GM21360 (cell line): ENCODE results near the gene ABR.
"Not testable (repeated sequence)": the region's sequence is repeated elsewhere in the genome, so short reads cannot be mapped to it uniquely, and the experiment has no call there.

Experiments used
- ATAC-seq: cut with Tn5 transposase; IDR thresholded peaks from one replicate; pipeline ENCODE4 v1.9.1; 2021; ENCODE audit warnings: mild to moderate bottlenecking, moderate library complexity; ENCODE audit not compliant: unreplicated experiment

The ABR gene

DNA sequence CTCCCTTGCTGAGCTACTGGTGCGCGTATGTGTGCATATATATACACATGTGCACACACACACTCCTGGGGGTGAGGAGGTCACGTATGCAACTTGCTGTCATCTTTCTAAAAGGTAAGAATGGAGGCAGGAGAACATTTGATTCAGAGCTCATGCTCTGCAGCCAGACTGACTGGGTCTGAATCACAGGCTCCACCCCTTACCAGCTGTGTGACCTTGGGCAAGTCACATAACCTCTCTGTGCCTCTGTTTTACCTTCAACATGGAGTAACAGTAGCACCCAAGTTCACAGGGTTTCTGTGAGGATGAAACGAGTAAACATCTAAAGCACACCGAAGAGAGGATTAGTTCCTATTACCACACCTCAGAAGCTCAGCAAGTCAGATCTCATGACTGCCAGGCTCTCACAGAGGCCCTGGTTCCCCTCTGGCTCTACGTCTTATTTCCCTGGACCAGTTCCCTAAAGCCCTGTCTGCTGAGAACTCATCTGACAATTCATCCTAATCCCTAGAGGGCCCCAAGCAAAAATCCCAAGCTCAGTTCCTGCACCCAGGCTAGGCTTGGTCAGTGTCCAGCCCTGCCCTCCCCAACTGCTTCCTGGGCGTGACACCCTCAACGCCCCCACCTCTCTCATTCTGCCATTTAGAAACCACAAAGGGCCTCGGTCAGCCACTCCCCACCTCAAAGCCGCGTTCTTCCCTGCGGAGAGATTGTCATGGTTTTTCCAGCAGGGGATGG lies 28.7 kb downstream of the ABR start:
- no peak for ATAC-seq

DNA sequence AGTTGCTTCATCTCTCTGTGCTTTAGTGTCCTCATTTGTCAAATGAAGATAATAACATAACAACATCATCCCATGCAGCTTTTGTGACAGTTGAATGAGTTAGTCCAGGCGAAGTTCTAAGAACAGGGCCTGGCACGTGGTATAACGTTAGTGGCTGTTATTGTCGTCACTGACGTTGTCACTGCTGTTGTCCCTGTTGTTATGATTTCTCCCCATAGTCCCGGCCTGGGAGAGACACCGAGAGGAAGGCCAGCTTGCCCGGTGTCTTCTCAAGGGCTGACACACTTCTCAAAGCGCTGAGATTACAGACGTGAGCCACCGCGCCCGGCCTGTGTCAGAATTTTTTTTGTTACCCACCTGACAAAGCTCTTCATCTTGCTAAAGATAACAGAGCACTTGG lies 29.9 kb downstream of the ABR start:
- no peak for ATAC-seq

DNA sequence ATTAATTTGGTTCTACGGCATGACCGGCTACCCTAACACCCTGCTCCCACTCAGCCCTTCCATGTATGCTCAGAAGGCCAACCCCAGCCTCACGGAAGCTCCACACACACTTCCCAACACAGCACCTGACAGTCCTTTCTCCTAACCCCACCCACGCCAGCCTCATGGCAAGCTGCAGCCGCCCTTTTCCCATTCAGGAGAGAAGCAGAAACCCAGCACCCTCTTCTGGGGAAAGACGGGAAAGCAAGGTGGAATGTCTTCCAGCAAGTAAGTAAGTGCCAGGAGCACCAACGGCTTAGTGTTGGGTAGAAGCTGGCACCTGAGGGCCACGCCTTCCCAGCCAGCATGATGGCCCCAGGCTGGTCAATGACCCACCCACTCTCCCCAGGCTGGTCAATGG lies 32.1 kb downstream of the ABR start:
- ATAC-seq: no peak

- ATAC-seq: no peak
Measured at GRCh38 chr17:1146561-1147265, 33.1 kb downstream of the ABR start.

DNA sequence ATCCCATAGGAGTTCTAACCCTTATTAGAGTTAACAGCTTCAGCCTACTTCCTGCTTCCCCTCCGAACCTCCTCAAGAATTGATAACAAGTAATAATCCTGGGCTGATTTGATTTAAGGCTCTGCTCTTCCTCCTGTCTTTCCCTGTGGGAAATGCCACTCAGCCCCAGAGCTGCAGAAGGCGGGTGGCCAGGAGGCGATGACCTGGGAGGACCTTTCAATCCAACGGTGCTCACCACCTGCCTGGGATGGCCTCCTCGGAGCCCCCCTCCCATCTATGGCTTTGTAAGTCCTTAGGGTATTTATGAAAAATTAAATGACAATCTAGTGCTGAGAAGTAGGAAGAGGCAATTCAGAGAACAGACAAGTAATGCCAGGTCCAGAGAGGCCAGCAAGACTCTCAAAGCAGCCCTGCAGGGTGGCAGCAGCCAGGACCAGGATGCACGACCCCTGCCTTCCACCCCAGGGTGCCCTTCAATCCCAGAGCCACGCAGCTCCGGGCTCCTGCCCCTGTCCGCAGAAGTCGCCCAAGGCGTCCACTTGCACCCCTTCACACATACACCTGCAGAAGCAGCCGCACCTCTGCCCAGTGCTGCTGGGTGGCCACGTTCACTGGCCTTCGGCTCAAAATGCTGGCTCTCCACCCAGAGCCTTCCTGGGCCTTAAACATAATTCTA lies 34.3 kb downstream of the ABR start:
- no peak for ATAC-seq

DNA sequence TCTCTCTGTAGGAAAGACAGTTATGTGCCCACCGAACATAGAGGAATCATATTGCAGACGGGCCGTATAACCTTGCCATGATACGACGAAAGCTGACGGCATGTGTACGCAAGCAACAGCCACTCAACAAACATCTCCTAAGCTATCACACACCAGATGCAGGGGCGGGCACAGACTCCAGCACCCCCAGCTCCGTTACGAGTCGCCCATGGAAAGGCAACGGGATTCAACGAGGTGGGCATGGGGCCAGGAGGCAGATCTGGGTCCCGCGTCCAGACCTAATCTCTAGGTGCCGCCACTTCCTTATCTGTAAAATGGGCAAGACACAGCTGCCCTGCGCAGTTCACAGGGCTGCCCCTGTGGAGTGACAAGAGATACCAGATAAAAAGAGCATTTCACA lies 35.6 kb downstream of the ABR start:
- no peak for ATAC-seq

DNA sequence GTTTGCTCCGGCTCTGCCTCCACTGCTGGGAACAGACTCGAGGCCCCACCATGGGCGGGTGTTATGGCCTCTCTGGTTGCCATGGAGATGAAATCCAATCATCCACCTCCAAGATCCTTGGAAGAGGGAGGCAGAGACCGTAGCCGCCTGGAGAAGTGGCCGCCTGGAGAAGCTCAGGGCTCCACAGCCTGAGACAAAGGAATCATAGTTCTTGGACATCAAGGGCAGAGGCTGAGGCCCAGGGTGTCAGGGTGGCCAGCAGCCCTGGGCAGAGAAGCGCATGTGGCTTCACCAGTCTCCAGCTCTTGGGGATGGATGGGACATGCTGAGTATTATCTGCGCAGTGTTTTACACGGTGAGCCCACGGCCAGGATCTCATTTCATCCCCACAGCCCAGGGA lies 36.2 kb downstream of the ABR start:
- no peak for ATAC-seq

GRCh38 chr17:1142561-1142971 lies 37.2 kb downstream of the ABR start:
- ATAC-seq: no peak

DNA sequence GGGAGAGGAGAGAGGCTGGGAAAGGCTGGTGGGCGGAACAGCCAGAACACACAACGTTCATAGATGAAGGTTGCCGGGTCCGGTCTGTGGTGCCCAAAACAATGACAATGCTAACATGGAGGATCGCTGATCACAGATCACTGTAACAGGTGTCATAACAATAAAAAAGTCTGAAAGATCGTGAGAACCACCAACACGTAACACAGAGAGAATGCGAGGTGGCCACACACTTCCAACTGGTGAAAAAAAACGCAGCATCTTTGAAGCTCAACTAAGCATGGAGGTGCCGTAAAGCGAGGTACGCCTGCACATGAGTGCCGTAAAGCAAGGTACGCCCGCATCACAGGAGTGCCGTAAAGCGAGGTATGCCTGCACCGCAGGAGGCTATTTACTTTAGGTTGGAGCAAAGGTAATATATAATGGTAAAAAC lies 42.3 kb downstream of the ABR start:
- no peak for ATAC-seq

DNA sequence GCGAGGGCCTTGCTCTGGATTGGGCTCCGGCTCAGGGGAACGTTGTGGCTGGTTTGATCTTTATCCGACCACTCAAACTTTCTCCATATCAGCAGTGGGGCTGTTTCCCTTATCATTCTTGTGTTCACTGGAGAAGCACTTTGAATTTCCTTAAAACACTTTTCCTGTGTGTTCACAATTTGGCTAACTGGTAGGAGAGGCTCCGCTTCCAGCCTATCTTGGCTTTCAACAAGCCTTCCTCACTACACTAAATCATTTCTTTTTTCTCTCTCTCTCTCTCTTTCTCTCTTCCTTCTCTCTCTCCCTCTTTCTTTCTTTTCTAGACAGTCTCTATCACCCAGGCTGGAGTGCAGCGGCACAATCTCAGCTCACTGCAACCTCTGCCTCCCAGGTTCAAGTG lies 43.0 kb downstream of the ABR start:
- no peak for ATAC-seq

DNA sequence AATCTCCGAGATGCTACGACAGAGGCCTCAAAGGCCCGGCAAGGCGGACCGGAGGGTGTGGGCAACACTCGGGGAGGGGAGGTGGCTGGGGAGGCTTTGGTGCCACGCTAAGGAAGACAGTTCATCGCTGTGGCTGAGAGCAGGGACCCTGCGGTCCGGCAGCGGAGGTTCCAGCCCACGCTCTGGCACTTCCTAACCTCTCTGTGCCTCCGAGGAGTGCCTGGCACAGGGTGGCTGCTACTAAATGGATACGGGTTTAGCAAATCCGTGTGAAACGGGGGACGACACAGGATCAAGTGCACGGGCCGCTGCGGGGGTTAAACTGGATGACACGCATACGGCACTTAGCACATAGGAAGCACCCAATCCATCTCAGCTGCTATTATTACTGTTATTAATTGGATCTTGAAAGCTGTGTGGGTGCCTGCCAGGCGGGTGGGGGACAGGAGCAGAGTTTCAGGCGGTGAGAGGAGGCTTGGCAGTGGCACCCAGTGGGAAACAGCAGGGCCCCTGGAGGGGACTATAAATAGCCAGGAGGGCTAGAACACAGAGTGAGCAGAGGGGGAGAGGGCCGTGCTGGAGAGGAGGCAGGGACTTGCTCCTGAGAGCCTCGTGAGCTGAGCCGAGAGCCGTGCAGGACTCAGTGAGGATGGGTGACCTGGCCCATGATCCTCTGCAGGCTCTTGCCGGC lies 45.0 kb downstream of the ABR start:
- ATAC-seq: no peak

DNA sequence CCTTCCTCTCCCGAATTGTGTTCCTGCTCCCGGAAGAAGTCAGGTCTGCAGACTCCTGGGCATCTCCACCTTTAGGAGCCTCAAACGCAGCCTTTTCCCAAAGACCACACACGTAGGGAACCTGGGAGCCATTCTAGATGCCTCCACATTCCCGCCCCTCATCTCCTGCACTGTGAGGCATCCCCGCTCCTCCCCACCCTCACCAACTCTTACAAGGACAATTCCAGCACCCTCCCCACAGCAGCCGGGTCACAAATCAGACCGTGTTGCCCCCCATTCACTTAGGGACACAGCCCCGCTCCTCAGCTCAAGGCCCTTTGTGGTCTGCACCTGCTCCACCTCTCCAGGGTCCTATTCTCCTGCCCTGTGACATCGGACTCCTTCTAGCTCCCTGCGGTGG lies 49.6 kb downstream of the ABR start:
- no peak for ATAC-seq

- ATAC-seq: not testable (repeated sequence)
Measured at GRCh38 chr17:1128463-1128862, 51.3 kb downstream of the ABR start.

DNA sequence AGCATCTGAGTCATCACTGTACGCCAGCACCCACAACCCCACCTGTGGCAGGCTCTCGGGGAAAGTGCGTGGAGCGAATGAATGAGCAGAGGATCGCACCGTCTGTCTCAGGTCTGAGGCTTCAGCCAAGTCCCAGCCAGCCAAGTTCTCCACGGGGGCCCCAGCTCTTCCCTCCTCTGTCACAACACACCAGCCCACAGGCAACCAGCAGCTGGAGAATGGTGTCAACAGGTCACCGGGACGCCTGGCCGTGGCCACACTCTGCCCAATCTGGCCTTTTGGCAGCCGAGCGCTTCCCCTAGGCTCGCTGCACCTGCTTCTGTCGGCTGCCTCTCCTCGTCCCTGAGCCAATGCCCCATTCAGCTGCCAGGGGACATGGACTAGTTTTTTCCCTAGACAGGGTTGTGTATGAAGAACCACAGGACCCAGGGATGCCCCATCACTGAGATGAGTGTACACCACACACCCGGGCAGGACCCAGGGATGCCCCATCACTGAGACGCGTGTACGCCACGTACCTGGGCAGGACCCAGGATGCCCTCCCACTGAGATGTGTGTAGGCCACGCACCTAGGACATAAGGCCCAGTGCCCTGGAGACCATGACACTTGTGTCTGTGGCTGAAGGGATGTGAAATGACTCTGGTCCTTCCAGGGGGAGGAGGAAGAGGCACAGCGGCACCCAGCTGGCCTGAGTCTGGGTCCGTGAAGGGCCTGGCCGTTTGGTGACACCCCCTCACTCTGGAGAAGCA lies 52.8 kb downstream of the ABR start:
- no peak for ATAC-seq

DNA sequence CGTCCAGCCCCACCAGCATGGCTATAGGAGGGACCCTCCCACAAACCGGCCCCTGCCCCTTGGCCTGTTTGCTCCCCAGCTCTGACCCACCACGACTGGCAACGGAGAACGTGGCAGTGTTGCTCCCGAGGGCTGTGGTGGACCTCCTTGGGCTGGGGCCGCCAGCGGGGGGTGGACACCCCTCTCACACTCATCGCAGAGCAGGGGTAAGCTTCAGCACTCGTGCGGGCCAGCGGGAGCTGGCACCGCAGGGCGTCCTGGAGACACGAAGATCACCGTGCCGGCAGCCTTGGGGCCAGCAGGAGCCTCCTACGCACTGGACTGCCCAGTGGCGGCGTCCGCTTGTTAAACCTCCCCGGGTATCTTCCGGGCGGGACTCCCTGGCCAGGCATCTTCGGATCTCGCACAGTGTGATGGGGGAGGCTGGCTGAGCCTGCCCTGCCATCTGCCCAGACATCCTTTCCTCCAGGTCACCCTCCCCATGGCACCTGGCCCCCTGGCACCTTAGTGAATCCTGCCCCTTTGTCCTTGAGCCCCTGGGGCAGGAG lies 53.5 kb downstream of the ABR start:
- no peak for ATAC-seq

- no peak for ATAC-seq
Measured at GRCh38 chr17:1125788-1126145, 54.0 kb downstream of the ABR start.

DNA sequence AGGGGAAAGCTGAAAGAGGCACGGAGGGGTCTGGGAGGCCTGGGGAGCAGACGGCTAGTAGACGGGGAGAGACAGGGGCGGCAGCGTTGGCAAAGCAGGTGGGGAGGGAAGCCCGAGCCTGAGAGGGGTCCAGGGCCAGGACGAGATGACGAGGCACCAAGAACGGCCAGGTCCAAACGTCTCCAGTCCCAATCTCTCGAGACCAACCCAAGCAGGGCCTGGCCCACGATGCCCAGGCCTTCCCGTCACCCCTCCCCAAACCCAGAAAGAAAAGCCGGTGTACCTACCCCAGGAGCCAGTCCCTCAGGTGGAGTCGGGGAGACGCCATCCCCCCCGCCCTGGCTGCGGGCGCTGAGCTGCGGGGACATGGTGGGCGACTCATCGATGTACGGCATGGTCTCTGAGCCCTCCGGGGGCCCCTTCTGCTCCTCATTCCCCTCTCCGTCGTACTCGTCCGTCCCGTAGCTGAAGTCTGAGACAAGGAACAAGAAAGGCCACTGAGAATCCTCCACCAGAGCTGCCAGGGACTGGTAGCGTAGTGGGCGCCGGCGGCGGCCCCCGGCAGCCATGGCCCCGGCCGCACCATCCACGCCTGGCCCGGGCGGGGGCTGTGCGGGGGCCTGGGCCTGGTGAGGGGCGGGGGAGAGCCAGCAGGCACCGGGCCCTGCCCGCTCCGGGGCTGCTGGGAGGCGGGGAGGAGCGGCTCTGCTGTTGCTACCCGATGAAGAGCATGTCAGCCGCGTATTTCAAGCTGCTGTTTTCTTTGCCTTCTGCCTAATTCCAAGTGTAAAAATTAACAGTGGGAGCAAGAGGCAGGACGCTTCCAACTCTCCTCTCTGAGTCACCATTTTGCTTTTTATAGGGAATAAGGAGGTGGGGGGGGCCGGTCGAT lies 54.6 kb downstream of the ABR start:
- no peak for ATAC-seq

- ATAC-seq: no peak
Measured at GRCh38 chr17:1123921-1124715, 55.7 kb downstream of the ABR start.

GRCh38 chr17:1123393-1123831 lies 56.4 kb downstream of the ABR start:
- no peak for ATAC-seq
